Aorta (tissue), 5 donors: ENCODE results near the gene KITLG. TPM values are rescaled to one million over a fixed set of nuclear protein-coding genes. Genes with fewer than 3 reads are reported as not detected.

Experiments used
- ATAC-seq: fragments of 200-7000 bp; cut with Tn5 transposase; one replicate; pipeline ENCODE4 v1.9.1; 2022; ENCODE audit warnings: moderate library complexity; ENCODE audit not compliant: low FRiP score
- DNase-seq, 2 donors: peaks; one replicate each; pipeline ENCODE4 v3.0.0-alpha.2; 2020
- H3K27ac ChIP-seq, 2 donors: one replicate each; pipeline ENCODE4 v1.5.1; 2013; ENCODE audit warnings: low read length in 2 of 2, mild to moderate bottlenecking in 2 of 2, moderate library complexity in 2 of 2, control low read depth in 1 of 2, inconsistent platforms in 1 of 2, low read depth in 1 of 2
- H3K27me3 ChIP-seq, 2 donors: one replicate each; pipeline ENCODE4 v1.6.1; 2013; ENCODE audit warnings: control low read depth in 1 of 2, low read length in 1 of 2, mild to moderate bottlenecking in 1 of 2, moderate library complexity in 1 of 2; ENCODE audit not compliant: insufficient read depth in 2 of 2, control insufficient read depth in 1 of 2
- H3K36me3 ChIP-seq, 2 donors: one replicate each; pipeline ENCODE4 v1.6.1; 2013; ENCODE audit warnings: control low read depth in 1 of 2, low read length in 1 of 2, mild to moderate bottlenecking in 1 of 2; ENCODE audit not compliant: insufficient read depth in 2 of 2, control insufficient read depth in 1 of 2
- H3K4me1 ChIP-seq, 2 donors: one replicate each; pipeline ENCODE4 v1.6.1; 2013; ENCODE audit warnings: low read length in 2 of 2, control low read depth in 1 of 2, mild to moderate bottlenecking in 1 of 2, moderate library complexity in 1 of 2; ENCODE audit not compliant: insufficient read depth in 2 of 2, control insufficient read depth in 1 of 2
- H3K4me3 ChIP-seq, 2 donors: one replicate each; pipeline ENCODE4 v1.5.1; 2013; ENCODE audit warnings: low read length in 2 of 2, control low read depth in 1 of 2, mild to moderate bottlenecking in 1 of 2
- H3K9me3 ChIP-seq: one replicate; pipeline ENCODE4 v1.6.1; 2013; ENCODE audit warnings: mild to moderate bottlenecking, low read length; ENCODE audit not compliant: control insufficient read depth
- WGBS, 2 donors: extraction: QIAGEN DNeasy Blood & Tissue Kit; methylation state at CpG; one replicate each; pipeline ENCODE4 v1.1.7; 2013; 5-methylcytosine and 5-hydroxymethylcytosine counted together
- intact Hi-C, 2 donors: fragments of 100-400 bp; cut with DNase I; formaldehyde crosslinking; loops; one replicate each; pipeline versions ENCODE4 v1.14.2 to v1.15.0; 2022
- polyA plus RNA-seq, 2 donors: library from polyadenylated mRNA; stranded (reverse); fragments of 200-250 nt; gene quantifications; one replicate each; pipeline ENCODE4 v1.2.3, GENCODE V29; 2013
- total RNA-seq, 2 donors: library from RNA; stranded (reverse); fragmentation: NEBNext Ultra II Directional; extraction: Animal tissue kit (Norgen Biotek cat#: 25700); gene quantifications; one replicate each; pipeline ENCODE4 v1.2.1, GENCODE V29; 2021
- donor health status: healthy with polysubstance abuse.
- donor health status: Bipolar disorder and iron deficiency.
- donor health status: DM: no; HTN: no; CAD: no.
- donor health status: DM: no; HTN: no; CAD: no.
- donor health status: DM: yes; HTN: yes; CAD: no.

Gene KITLG
- total and polyA plus RNA-seq, 4 donors, result 6.5 to 42.1 (median 13.4) TPM

GRCh38 chr12:88544991-88545980, 35.0 kb downstream of the KITLG start:
- intact Hi-C loops, result no loop called here
- no peak overlapping the region for H3K27ac ChIP-seq
- H3K4me1 ChIP-seq, result no peaks in the 10 kb centered on the region
- no peaks in the 10 kb centered on the region for H3K36me3 ChIP-seq
- peaks cover 1% of the 10 kb centered on the region for H3K9me3 ChIP-seq
- H3K27me3 ChIP-seq, result peaks cover 0 to 1% of the 10 kb centered on the region in 2 donors
- no peak for DNase-seq
- ATAC-seq, result no peak
- WGBS, 2 donors, result 93% methylated on average over 10 of the region's 10 CpGs
- no peak overlapping the region for H3K4me3 ChIP-seq

- DNase-seq (no peak), ATAC-seq (no peak)
- intact Hi-C loops, result no loop called here
- Histone ChIP-seq H3K36me3 (no peaks in the 10 kb centered on the region), H3K9me3 (peaks cover under 1% of the 10 kb centered on the region), H3K27me3 (no peaks in the 10 kb centered on the region), H3K4me3 (no peak overlapping the region), H3K27ac (no peak overlapping the region), H3K4me1 (no peaks in the 10 kb centered on the region)
- 0% methylated on average over 1 of the region's 1 CpG for WGBS, 2 donors
These were observed 40.4 kb downstream of the KITLG start for GRCh38 chr12:88539893-88540292.

- ATAC-seq (peak; percentile 11), DNase-seq (no peak)
- Histone ChIP-seq H3K4me3 (no peak overlapping the region), H3K27me3 (no peaks in the 10 kb centered on the region), H3K4me1 (no peaks in the 10 kb centered on the region), H3K36me3 (no peaks in the 10 kb centered on the region), H3K9me3 (no peaks in the 10 kb centered on the region), H3K27ac (no peak overlapping the region)
- WGBS, 2 donors, result 91 to 95% methylated on average over 2 of the region's 2 CpGs
- intact Hi-C loops, result no loop called here
These were observed 41.6 kb downstream of the KITLG start for GRCh38 chr12:88538697-88539096.

- H3K36me3 ChIP-seq, result no peaks in the 10 kb centered on the region
- H3K27me3 ChIP-seq, result no peaks in the 10 kb centered on the region
- no peaks in the 10 kb centered on the region for H3K9me3 ChIP-seq
- no peak overlapping the region for H3K4me3 ChIP-seq
- H3K27ac ChIP-seq, result no peak overlapping the region
- intact Hi-C loops, result no loop called here
- DNase-seq, result no peak
- no peak for ATAC-seq
- WGBS, 2 donors, result 96 to 97% methylated on average over 1 of the region's 1 CpG
- H3K4me1 ChIP-seq, result no peaks in the 10 kb centered on the region
These were observed 42.0 kb downstream of the KITLG start for GRCh38 chr12:88538250-88538649.

- 97 to 98% methylated on average over 1 of the region's 1 CpG for WGBS, 2 donors
- intact Hi-C loops, result no loop called here
These were observed 49.4 kb downstream of the KITLG start for GRCh38 chr12:88530868-88531267.

GRCh38 chr12:88529531-88530488, 50.5 kb downstream of the KITLG start:
- 18% methylated on average over 9 of the region's 9 CpGs for WGBS, 2 donors
- ATAC-seq, result no peak

More at GRCh38 chr12:88530868-88531267, 49.4 kb downstream of the KITLG start:
- H3K9me3 ChIP-seq, result peaks cover 1% of the 10 kb centered on the region
- no peak overlapping the region for H3K4me3 ChIP-seq
- no peak for DNase-seq
- H3K36me3 ChIP-seq, result no peaks in the 10 kb centered on the region
- no peak for ATAC-seq
- H3K4me1 ChIP-seq, result no peaks in the 10 kb centered on the region
- no peaks in the 10 kb centered on the region for H3K27me3 ChIP-seq
- H3K27ac ChIP-seq, result no peak overlapping the region

GRCh38 chr12:88522961-88523360, 57.3 kb downstream of the KITLG start:
- 80 to 85% methylated on average over 7 of the region's 7 CpGs for WGBS, 2 donors

More at GRCh38 chr12:88529531-88530488, 50.5 kb downstream of the KITLG start:
- H3K4me3 ChIP-seq, result no peak overlapping the region
- H3K4me1 ChIP-seq, result no peaks in the 10 kb centered on the region
- H3K36me3 ChIP-seq, result no peaks in the 10 kb centered on the region
- H3K27ac ChIP-seq, result no peak overlapping the region
- intact Hi-C loops, result no loop called here
- H3K9me3 ChIP-seq, result peaks cover 1% of the 10 kb centered on the region
- no peak for DNase-seq
- no peaks in the 10 kb centered on the region for H3K27me3 ChIP-seq

GRCh38 chr12:88520436-88520820, 59.8 kb downstream of the KITLG start:
- H3K36me3 ChIP-seq, result no peaks in the 10 kb centered on the region
- no peaks in the 10 kb centered on the region for H3K27me3 ChIP-seq
- peaks cover 0 to 2% of the 10 kb centered on the region in 2 donors for H3K4me1 ChIP-seq
- intact Hi-C loops, result no loop called here
- ATAC-seq (no peak), DNase-seq (no peak)
- WGBS, 2 donors, result 13 to 16% methylated on average over 2 of the region's 2 CpGs
- H3K27ac ChIP-seq, result no peak overlapping the region
- no peak overlapping the region for H3K4me3 ChIP-seq
- H3K9me3 ChIP-seq, result no peaks in the 10 kb centered on the region

More at GRCh38 chr12:88522961-88523360, 57.3 kb downstream of the KITLG start:
- H3K36me3 ChIP-seq, result no peaks in the 10 kb centered on the region
- DNase-seq, result no peak
- H3K27me3 ChIP-seq, result no peaks in the 10 kb centered on the region
- H3K9me3 ChIP-seq, result peaks cover 1% of the 10 kb centered on the region
- no peak overlapping the region for H3K4me3 ChIP-seq
- intact Hi-C loops, result no loop called here
- no peak overlapping the region for H3K27ac ChIP-seq
- peaks cover 0 to 2% of the 10 kb centered on the region in 2 donors for H3K4me1 ChIP-seq
- no peak for ATAC-seq
